HG02973 (cell line): Measurements from ENCODE around the gene SP5.
"Not testable (repeated sequence)": the region's sequence is repeated elsewhere in the genome, so short reads cannot be mapped to it uniquely, and the experiment has no call there.

Experiments used
- ATAC-seq: cut with Tn5 transposase; IDR thresholded peaks from one replicate; pipeline ENCODE4 v1.9.1; 2021; ENCODE audit warnings: moderate library complexity; ENCODE audit not compliant: unreplicated experiment

SP5 gene

GRCh38 chr2:170710609-170710979 is 4.5 kb upstream of the SP5 start:
- ATAC-seq = no peak

GRCh38 chr2:170711196-170711773 is 3.9 kb upstream of the SP5 start:
- ATAC-seq = no peak

GRCh38 chr2:170711774-170712652 is 3.1 kb upstream of the SP5 start:
- ATAC-seq = no peak

GRCh38 chr2:170712653-170713542 is 2.2 kb upstream of the SP5 start:
- ATAC-seq = no peak

- ATAC-seq = no peak
Observed at GRCh38 chr2:170713543-170714380, 1.4 kb upstream of the SP5 start.

GRCh38 chr2:170714381-170715061 is 616 bp upstream of the SP5 start:
- no peak for ATAC-seq

GRCh38 chr2:170715932-170716777 is 1.0 kb downstream of the SP5 start:
- ATAC-seq = no peak

GRCh38 chr2:170716851-170717598 is 1.9 kb downstream of the SP5 start:
- no peak for ATAC-seq

GRCh38 chr2:170717599-170717963 is 2.4 kb downstream of the SP5 start:
- ATAC-seq = no peak

GRCh38 chr2:170717991-170718589 is 3.0 kb downstream of the SP5 start:
- no peak for ATAC-seq

- no peak for ATAC-seq
Observed at GRCh38 chr2:170719810-170720209, 4.7 kb downstream of the SP5 start.

- ATAC-seq = no peak
Observed at GRCh38 chr2:170721678-170722077, 6.5 kb downstream of the SP5 start.

- ATAC-seq = no peak
Observed at GRCh38 chr2:170722301-170722700, 7.2 kb downstream of the SP5 start.

- ATAC-seq = no peak
Observed at GRCh38 chr2:170723446-170723958, 8.4 kb downstream of the SP5 start.

GRCh38 chr2:170733798-170734600 is 18.9 kb downstream of the SP5 start:
- ATAC-seq = no peak

- ATAC-seq = not testable (repeated sequence)
Observed at GRCh38 chr2:170734601-170735000, 19.5 kb downstream of the SP5 start.

- no peak for ATAC-seq
Observed at GRCh38 chr2:170736628-170737027, 21.5 kb downstream of the SP5 start.
